B cell (primary cell): ENCODE measurements around the gene TIGD2. TPM values are rescaled to one million over a fixed set of nuclear protein-coding genes. Genes with fewer than 3 reads are reported as not detected.

Experiments used
- ATAC-seq: fragments of 200-7000 bp; cut with Tn5 transposase; one replicate; pipeline ENCODE4 v1.10.0; 2021; ENCODE audit warnings: low read depth, mild to moderate bottlenecking, moderate number of reproducible peaks, moderate library complexity
- CTCF ChIA-PET: fragments of 350-600 bp; sonication (Branson Sonifier 250); formaldehyde crosslinking; loops from one replicate; lab custom pipeline; 2021; ENCODE audit warnings: antibody characterized with exemption, inconsistent platforms; lab: Charles Lee
- POLR2A ChIA-PET: fragments of 350-600 bp; sonication (Branson Sonifier 250); formaldehyde crosslinking; loops from one replicate; lab custom pipeline; 2021; ENCODE audit warnings: antibody characterized with exemption; lab: Charles Lee
- DNase-seq: peaks from one replicate; pipeline ENCODE4 v3.0.0; 2013
- H2AFZ ChIP-seq: 2 replicates; pipeline ENCODE4 v1.6.1; 2012; ENCODE audit warnings: mild to moderate bottlenecking, low read depth, low read length; ENCODE audit not compliant: insufficient read depth, poor library complexity, severe bottlenecking
- H3K27ac ChIP-seq, 2 donors: 1 replicate in 1 of 2; 2 replicates in 1 of 2; pipeline ENCODE4 v1.5.1; 2012 to 2013; ENCODE audit warnings: low read length in 2 of 2, mild to moderate bottlenecking in 2 of 2, moderate library complexity in 1 of 2
- H3K27me3 ChIP-seq, 4 experiments: fragments of 200-600 bp in 1 of 4; sonication (generic) in 1 of 4; replicated peaks in 1 of 4; 1 replicate in 2 of 4; 2 replicates in 2 of 4; pipeline versions ENCODE4 v1.6.1 to v1.7.0; 2013 to 2016; ENCODE audit warnings: low read length in 3 of 4, mild to moderate bottlenecking in 2 of 4, mixed read lengths in 1 of 4, moderate library complexity in 1 of 4; ENCODE audit not compliant: insufficient read depth in 4 of 4, control insufficient read depth in 3 of 4; ENCODE audit errors: control extremely low read depth in 1 of 4
- H3K36me3 ChIP-seq, 2 experiments: replicated peaks in 1 of 2; 1 replicate in 1 of 2; 2 replicates in 1 of 2; pipeline versions ENCODE4 v1.6.1 to v1.7.1; 2013; ENCODE audit warnings: low read length in 1 of 2; ENCODE audit not compliant: insufficient read depth in 2 of 2, control insufficient read depth in 1 of 2; ENCODE audit errors: control extremely low read depth in 1 of 2, extremely low read depth in 1 of 2
- H3K4me1 ChIP-seq, 2 donors: fragments of 200-600 bp in 1 of 2; sonication (generic) in 1 of 2; 1 replicate in 1 of 2; 2 replicates in 1 of 2; pipeline versions ENCODE4 v1.5.1 to v1.6.1; 2013 to 2017; ENCODE audit warnings: low read length in 2 of 2; ENCODE audit not compliant: control insufficient read depth in 2 of 2, insufficient read depth in 2 of 2
- H3K4me2 ChIP-seq: replicated peaks from 2 replicates; pipeline ENCODE3; 2012; ENCODE audit warnings: mild to moderate bottlenecking, low read depth, low read length; ENCODE audit not compliant: poor library complexity, severe bottlenecking
- H3K4me3 ChIP-seq, 5 experiments: fragments of 200-600 bp in 1 of 5; sonication (generic) in 1 of 5; 1 replicate in 3 of 5; 2 replicates in 2 of 5; pipeline versions ENCODE4 v1.5.1 to v1.7.0; 2011 to 2016; ENCODE audit warnings: low read length in 4 of 5, mild to moderate bottlenecking in 4 of 5, low read depth in 2 of 5, control low read depth in 1 of 5, moderate library complexity in 1 of 5; ENCODE audit not compliant: insufficient read depth in 1 of 5; ENCODE audit errors: control extremely low read depth in 1 of 5, extremely low read depth in 1 of 5
- H3K79me2 ChIP-seq: fragments of 200-600 bp; sonication (generic); one replicate; pipeline ENCODE4 v1.6.0; 2016; ENCODE audit warnings: low read length; ENCODE audit not compliant: control insufficient read depth, insufficient read depth
- H3K9ac ChIP-seq: fragments of 200-600 bp; sonication (generic); 2 replicates; pipeline ENCODE4 v1.6.1; 2017; ENCODE audit warnings: mild to moderate bottlenecking, low read length, moderate library complexity
- H3K9me3 ChIP-seq, 3 donors: one replicate each; pipeline versions ENCODE4 v1.6.1 to v1.7.1; 2013; ENCODE audit warnings: low read length in 2 of 3; ENCODE audit not compliant: control insufficient read depth in 2 of 3, insufficient read depth in 1 of 3; ENCODE audit errors: control extremely low read depth in 1 of 3
- H4K20me1 ChIP-seq: 2 replicates; pipeline ENCODE4 v1.6.0; 2012; ENCODE audit warnings: mild to moderate bottlenecking, low read length; ENCODE audit not compliant: insufficient read depth, control insufficient read depth, poor library complexity, severe bottlenecking
- H3K27ac Mint-ChIP-seq: one replicate; pipeline ENCODE4 v1.8.0; 2021; ENCODE audit warnings: mixed read lengths
- H3K27me3 Mint-ChIP-seq: one replicate; pipeline ENCODE4 v1.8.0; 2021; ENCODE audit warnings: mixed read lengths
- H3K4me1 Mint-ChIP-seq: one replicate; pipeline ENCODE4 v1.8.0; 2021; ENCODE audit warnings: mixed read lengths
- H3K4me3 Mint-ChIP-seq: one replicate; pipeline ENCODE4 v1.8.0; 2021; ENCODE audit warnings: mixed read lengths
- H3K9me3 Mint-ChIP-seq: one replicate; pipeline ENCODE4 v1.8.0; 2022; ENCODE audit warnings: mixed read lengths; ENCODE audit not compliant: insufficient read depth
- CTCF ChIP-seq: fragments of 200-600 bp; IDR thresholded peaks from one replicate; pipeline ENCODE4 v1.8.0; 2022; ENCODE audit warnings: antibody characterized with exemption, mild to moderate bottlenecking
- EZH2 ChIP-seq: IDR thresholded peaks from 2 replicates; pipeline ENCODE4 v1.6.1; 2012; ENCODE audit warnings: borderline replicate concordance, low read depth, mild to moderate bottlenecking, moderate library complexity, low read length; ENCODE audit not compliant: insufficient read depth, poor library complexity, severe bottlenecking
- WGBS: methylation state at CpG from one replicate; pipeline ENCODE4 v1.1.5; 2013; ENCODE audit warnings: missing lambda C conversion rate; ENCODE audit not compliant: insufficient coverage; 5-methylcytosine and 5-hydroxymethylcytosine counted together
- intact Hi-C: fragments of 100-400 bp; cut with micrococcal nuclease; formaldehyde crosslinking; loops from one replicate; pipeline ENCODE4 v1.10.0; 2022
- polyA plus RNA-seq: library from polyadenylated mRNA; depleted of rRNA; stranded (reverse); fragments of >200 nt; gene quantifications from 2 replicates; pipeline ENCODE4 v1.2.3, GENCODE V29; 2012
- total RNA-seq, 2 donors: library from RNA; stranded (reverse); fragments of 120-200 nt in 1 of 2; gene quantifications; 1 replicate in 1 of 2; 2 replicates in 1 of 2; pipeline versions ENCODE4 v1.2.3 to v1.2.4, GENCODE V29; 2013 to 2022

The TIGD2 gene
- total and polyA plus RNA-seq, 2 donors (not counting 1 experiment from before 2014, with no cell fraction given), result 2.1 to 8.6 TPM

- CTCF ChIA-PET, result no interaction called here
- no peak overlapping the region for H3K27ac Mint-ChIP-seq
- Histone ChIP-seq H3K4me1 (peaks cover 4 to 6% of the 10 kb centered on the region in 2 donors), H2AFZ (no peak overlapping the region), H3K9me3 (peaks cover 0 to 1% (median 0%) of the 10 kb centered on the region in 3 donors), H3K4me2 (no peak overlapping the region), H3K27me3 (no peaks in the 10 kb centered on the region), H3K9ac (no peak overlapping the region), H4K20me1 (no peaks in the 10 kb centered on the region), H3K4me3 (no peak overlapping the region), H3K36me3 (no peaks in the 10 kb centered on the region), H3K79me2 (no peaks in the 10 kb centered on the region), H3K27ac (no peak overlapping the region)
- H3K4me1 Mint-ChIP-seq, result peaks cover 11% of the 10 kb centered on the region
- no peaks in the 10 kb centered on the region for H3K9me3 Mint-ChIP-seq
- intact Hi-C loops, result no loop called here
- H3K4me3 Mint-ChIP-seq, result no peak overlapping the region
- H3K27me3 Mint-ChIP-seq, result no peaks in the 10 kb centered on the region
- no peak for DNase-seq
- POLR2A ChIA-PET, result no interaction called here
- TF ChIP-seq CTCF, result no peak
- TF ChIP-seq EZH2, result no peak
- ATAC-seq, result no peak
- WGBS, result no CpG with 5 or more reads among the region's 3 CpGs
Observed at GRCh38 chr4:89117115-89117514, 5.8 kb downstream of the TIGD2 start.

- Mint-ChIP-seq H3K27me3 (no peaks in the 10 kb centered on the region), H3K27ac (no peak overlapping the region), H3K4me1 (peaks cover under 1% of the 10 kb centered on the region), H3K9me3 (no peaks in the 10 kb centered on the region), H3K4me3 (no peak overlapping the region)
- ATAC-seq (no peak), DNase-seq (no peak)
- Histone ChIP-seq H3K36me3 (no peaks in the 10 kb centered on the region), H2AFZ (no peak overlapping the region), H3K79me2 (no peaks in the 10 kb centered on the region), H3K27me3 (no peaks in the 10 kb centered on the region), H3K4me2 (no peak overlapping the region), H3K4me1 (no peaks in the 10 kb centered on the region), H3K9ac (no peak overlapping the region), H4K20me1 (no peaks in the 10 kb centered on the region), H3K27ac (no peak overlapping the region), H3K9me3 (peaks cover 0 to 1% (median 0%) of the 10 kb centered on the region in 3 donors), H3K4me3 (no peak overlapping the region)
- ChIA-PET POLR2A (no interaction called here), CTCF (no interaction called here)
- intact Hi-C loops, result no loop called here
- TF ChIP-seq EZH2 (no peak), CTCF (no peak)
- no CpG with 5 or more reads among the region's 1 CpG for WGBS
Observed at GRCh38 chr4:89119166-89119565, 7.8 kb downstream of the TIGD2 start.
